ENCODE measurements around the gene TET1. TPM values are rescaled to one million over a fixed set of nuclear protein-coding genes. Genes with fewer than 3 reads are reported as not detected.
A peak's percentile ranks its signal among the peaks of the same experiment; 100 is the strongest.

TET1 gene
- total and polyA plus RNA-seq, 2 of the 13 experiments (the other 11 are each of a cell fraction or from before 2014, with no cell fraction given): 6.9 to 7.3 TPM

GRCh38 chr10:68560186-68560942 is at the start of gene TET1 (continued):
- TF ChIP-seq TBX2 (CRISPR knock-in tag; IDR thresholded peaks at IDR 0.05; ENCODE audit: borderline replicate concordance) (peak; percentile 64), RFX5 (IDR thresholded peaks at IDR 0.05; ENCODE audit: low read depth, low read length) (no peak), ZNF770 (CRISPR knock-in tag; IDR thresholded peaks at IDR 0.05) (peak; percentile 61), SRY (CRISPR knock-in tag; IDR thresholded peaks at IDR 0.05) (peak; percentile 92; the same call in 1 of the 2 replicates), ZNF850 (CRISPR knock-in tag; conservative IDR thresholded peaks at IDR 0.05) (peak; percentile 42; the same call in 1 of the 2 replicates), RNF219 (CRISPR knock-in tag; IDR thresholded peaks at IDR 0.05) (no peak), IKZF1 (IDR thresholded peaks at IDR 0.05) (no peak), SNAPC2 (CRISPR knock-in tag; IDR thresholded peaks at IDR 0.05) (peak; percentile 65; the same call in 1 of the 2 replicates), ZNF160 (CRISPR knock-in tag; IDR thresholded peaks at IDR 0.05) (peak; percentile 84), HBP1 (CRISPR knock-in tag; IDR thresholded peaks at IDR 0.05; ENCODE audit: low read depth) (no peak), ZNF136 (CRISPR knock-in tag; IDR thresholded peaks at IDR 0.05; ENCODE audit: low read depth) (0 out of 2 replicates have a peak, but pooled peaks have one; percentile 18), MLXIP (CRISPR knock-in tag; IDR thresholded peaks at IDR 0.05; ENCODE audit: borderline replicate concordance) (no peak), ZNF879 (CRISPR knock-in tag; IDR thresholded peaks at IDR 0.05) (no peak; the same call in 1 of the 2 replicates), ZNF557 (CRISPR knock-in tag; IDR thresholded peaks at IDR 0.05) (no peak), SOX6 (IDR thresholded peaks at IDR 0.05) (no peak), SOX6 (CRISPR knock-in tag; IDR thresholded peaks at IDR 0.05) (peak; percentile 69), PLRG1 (conservative IDR thresholded peaks at IDR 0.05) (no peak), CHD2 (IDR thresholded peaks at IDR 0.05; ENCODE audit: low read depth, low read length) (no peak), BCL3 (CRISPR knock-in tag; IDR thresholded peaks at IDR 0.05) (peak; percentile 74; the same call in 1 of the 2 replicates), NBN (conservative IDR thresholded peaks at IDR 0.05) (no peak), ZMYM4 (CRISPR knock-in tag; IDR thresholded peaks at IDR 0.05) (peak; percentile 55)

Measured in HepG2 (cell line).